Naive thymus-derived CD4-positive, alpha-beta T cell (primary cell): ENCODE measurements around the gene SMIM27. TPM values are rescaled to one million over a fixed set of nuclear protein-coding genes. Genes with fewer than 3 reads are reported as not detected.

Experiments
- ATAC-seq: fragments of 150-1000 bp; cut with Tn5 transposase; 2 replicates; pipeline ENCODE4 v1.10.0; 2021; ENCODE audit warnings: mild to moderate bottlenecking, moderate library complexity
- CTCF ChIA-PET: fragments of 350-600 bp; sonication (Branson Sonifier 250); formaldehyde crosslinking; loops from one replicate; lab custom pipeline; 2021; ENCODE audit warnings: antibody characterized with exemption; lab: Charles Lee
- POLR2A ChIA-PET: fragments of 350-600 bp; sonication (Branson Sonifier 250); formaldehyde crosslinking; loops from one replicate; lab custom pipeline; 2021; ENCODE audit warnings: antibody characterized with exemption, inconsistent platforms; lab: Charles Lee
- DNase-seq, 9 donors: peaks; one replicate each; pipeline versions ENCODE4 v3.0.0 to v3.0.0-alpha.2; 2020 to 2022; ENCODE audit warnings: mixed read lengths in 1 of 9
- H3K27ac ChIP-seq: one replicate; pipeline ENCODE4 v1.7.0; 2013; ENCODE audit warnings: mild to moderate bottlenecking, low read depth, low read length, moderate library complexity
- H3K27me3 ChIP-seq, 2 donors: one replicate each; pipeline ENCODE4 v1.7.0; 2013; ENCODE audit warnings: low read length in 2 of 2, mild to moderate bottlenecking in 2 of 2, moderate library complexity in 2 of 2; ENCODE audit not compliant: control insufficient read depth in 2 of 2, insufficient read depth in 2 of 2
- H3K36me3 ChIP-seq, 3 experiments: 1 replicate in 2 of 3; 2 replicates in 1 of 3; pipeline ENCODE4 v1.7.0; 2013; ENCODE audit warnings: low read length in 3 of 3, mild to moderate bottlenecking in 3 of 3, moderate library complexity in 1 of 3; ENCODE audit not compliant: insufficient read depth in 3 of 3, control insufficient read depth in 2 of 3
- H3K4me1 ChIP-seq, 2 donors: one replicate each; pipeline ENCODE4 v1.7.0; 2013; ENCODE audit warnings: low read length in 2 of 2, mild to moderate bottlenecking in 2 of 2, moderate library complexity in 1 of 2; ENCODE audit not compliant: control insufficient read depth in 2 of 2, insufficient read depth in 2 of 2
- H3K4me3 ChIP-seq: 2 replicates; pipeline ENCODE4 v1.7.0; 2013; ENCODE audit warnings: mild to moderate bottlenecking, low read length
- H3K9me3 ChIP-seq, 3 experiments: 1 replicate in 2 of 3; 2 replicates in 1 of 3; pipeline ENCODE4 v1.7.0; 2013; ENCODE audit warnings: low read length in 3 of 3; ENCODE audit not compliant: control insufficient read depth in 2 of 3
- H3K27ac Mint-ChIP-seq, 9 donors: one replicate each; pipeline ENCODE4 v1.8.0; 2020 to 2022; ENCODE audit warnings: mixed read lengths in 9 of 9, mild to moderate bottlenecking in 8 of 9, moderate library complexity in 5 of 9, inconsistent platforms in 2 of 9
- H3K27me3 Mint-ChIP-seq, 5 donors: one replicate each; pipeline ENCODE4 v1.8.0; 2021 to 2022; ENCODE audit warnings: mixed read lengths in 5 of 5, mild to moderate bottlenecking in 1 of 5
- H3K36me3 Mint-ChIP-seq, 5 donors: one replicate each; pipeline ENCODE4 v1.8.0; 2020 to 2022; ENCODE audit warnings: mixed read lengths in 5 of 5, mild to moderate bottlenecking in 3 of 5, inconsistent platforms in 1 of 5
- H3K4me1 Mint-ChIP-seq, 7 donors: one replicate each; pipeline ENCODE4 v1.8.0; 2020 to 2022; ENCODE audit warnings: mixed read lengths in 7 of 7, mild to moderate bottlenecking in 3 of 7, inconsistent platforms in 1 of 7
- H3K4me3 Mint-ChIP-seq, 10 donors: one replicate each; pipeline ENCODE4 v1.8.0; 2020 to 2022; ENCODE audit warnings: mild to moderate bottlenecking in 10 of 10, mixed read lengths in 10 of 10, moderate library complexity in 6 of 10, inconsistent platforms in 2 of 10
- H3K9me3 Mint-ChIP-seq, 11 donors: one replicate each; pipeline ENCODE4 v1.8.0; 2020 to 2022; ENCODE audit warnings: mixed read lengths in 11 of 11, mild to moderate bottlenecking in 4 of 11, inconsistent platforms in 1 of 11, moderate library complexity in 1 of 11
- intact Hi-C, 2 donors: fragments of 100-400 bp; cut with micrococcal nuclease; formaldehyde crosslinking; loops; one replicate each; pipeline ENCODE4 v1.15.1; 2023
- polyA plus RNA-seq, 2 donors: library from polyadenylated mRNA; unstranded; fragments of 300-500 nt; fragmentation: Illumina TruSeq; gene quantifications; one replicate each; pipeline ENCODE4 v1.2.3, GENCODE V29; 2021
- total RNA-seq, 6 experiments: library from RNA in 5 of 6; stranded (reverse) in 5 of 6; gene quantifications; 1 replicate in 5 of 6; 2 replicates in 1 of 6; pipeline ENCODE4 v1.2.3 and lab custom pipeline; 2021 to 2026

Gene SMIM27, protein sequence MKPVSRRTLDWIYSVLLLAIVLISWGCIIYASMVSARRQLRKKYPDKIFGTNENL
- total RNA-seq (10 to 100 TPM; 15.1 to 38.5 (median 25.7) TPM), polyA plus RNA-seq (100 to 1,000 TPM in 1 of 2 donors, 10 to 100 TPM in 1; 41.3 to 108 TPM), total RNA-seq (lab: John Stamatoyannopoulos, UW) (4.4 reads per million, percentile 22 among the genes with 10 or more reads in this experiment)

DNA sequence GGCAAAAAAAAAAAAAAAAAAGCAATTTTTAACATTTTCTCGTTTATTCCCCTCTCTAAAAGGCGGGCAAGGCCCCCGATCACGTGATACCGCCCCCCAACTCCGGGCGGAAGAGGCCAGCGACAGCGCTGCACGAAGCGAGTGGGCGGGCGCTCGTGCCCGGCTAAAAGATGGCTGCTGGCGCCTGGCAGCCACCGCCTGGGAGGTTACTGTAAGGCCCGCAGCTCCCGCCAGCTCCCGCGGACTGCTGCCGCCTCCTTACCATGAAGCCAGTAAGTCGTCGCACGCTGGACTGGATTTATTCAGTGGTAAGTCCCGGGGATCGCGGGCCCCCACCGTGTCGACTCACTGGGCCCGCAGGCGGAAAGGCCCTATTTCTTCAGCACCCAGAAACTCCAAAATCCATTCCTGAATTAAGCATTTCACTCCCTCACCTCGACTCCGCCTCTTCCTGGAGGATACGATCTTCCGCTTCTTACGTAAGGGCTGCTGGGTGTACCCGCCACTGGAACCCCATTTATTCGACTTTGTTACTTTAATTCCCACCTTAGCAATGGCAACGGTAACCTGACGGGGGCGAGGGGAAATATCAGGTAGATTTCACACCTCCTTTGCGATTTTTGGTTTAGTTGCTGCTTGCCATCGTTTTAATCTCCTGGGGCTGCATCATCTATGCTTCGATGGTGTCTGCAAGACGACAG is at the start of gene SMIM27, which contains the start of gene TOPORS:
Gene SMIM27 (plus strand): TSS at position 156 of the 701 bp plus-strand sequence. CDS start 108 bp downstream, at position 264.
Gene TOPORS (minus strand): TSS at position 415 of the 701 bp plus-strand sequence. CDS start 150 bp downstream, at position 265.
- H3K4me3 Mint-ChIP-seq: peak within 1 kb of the TSS; percentile 92 to 100 (median 99)

DNA sequence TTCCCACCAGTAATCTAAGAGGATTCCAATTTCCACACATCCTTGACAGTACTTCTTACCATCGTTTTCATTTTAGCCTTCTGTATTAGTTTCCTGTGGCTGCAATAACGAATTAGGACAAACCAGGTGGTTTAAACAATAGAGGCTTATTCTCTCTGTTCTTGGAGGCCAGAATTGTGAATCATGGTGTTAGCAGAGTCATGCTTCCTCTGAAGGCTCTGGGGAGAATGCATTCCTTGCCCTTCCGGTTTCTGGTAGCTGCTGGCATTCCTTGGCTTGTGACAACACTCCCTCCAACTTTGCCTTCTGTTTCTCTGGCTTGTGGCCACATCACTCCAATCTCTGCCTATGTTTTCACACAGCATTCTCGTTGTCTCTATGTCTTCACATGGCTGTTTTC is 49.7 kb upstream of the SMIM27 start:
- ATAC-seq (no peak), DNase-seq (no peak)
- POLR2A ChIA-PET: interaction anchor here (1.0 to 1.6 kb wide), 2 partner anchors 23 to 118 kb away, joined by 3 to 7 read pairs; partner anchors contain the start of gene ACO1
- Histone ChIP-seq H3K27ac (no peak overlapping the region), H3K4me3 (no peak overlapping the region), H3K36me3 (peaks cover 6 to 29% (median 12%) of the 10 kb centered on the region in 3 experiments), H3K4me1 (peaks cover 0 to 3% of the 10 kb centered on the region in 2 donors), H3K9me3 (no peaks in the 10 kb centered on the region), H3K27me3 (no peaks in the 10 kb centered on the region)
- Mint-ChIP-seq H3K36me3 (peaks cover 5 to 31% (median 20%) of the 10 kb centered on the region in 5 donors), H3K27ac (peak overlapping the region in 4 of 9 donors; percentile 23 to 81 (median 47)), H3K9me3 (no peaks in the 10 kb centered on the region), H3K4me1 (peaks cover 0 to 24% (median 11%) of the 10 kb centered on the region in 7 donors), H3K27me3 (no peaks in the 10 kb centered on the region), H3K4me3 (no peak overlapping the region)
- intact Hi-C loops: no loop called here
- CTCF ChIA-PET: interaction anchor here (1.0 kb wide), 1 partner anchor 123 kb away, joined by 3 read pairs; no protein-coding TSS in a partner anchor

More for the DNA sequence above, at the start of gene SMIM27, which contains the start of gene TOPORS:
- Mint-ChIP-seq H3K36me3 (peaks cover 0 to 11% (median 0%) of the 10 kb centered on the region in 5 donors), H3K27me3 (no peaks in the 10 kb centered on the region), H3K9me3 (no peaks in the 10 kb centered on the region), H3K4me1 (peaks cover 29 to 66% (median 52%) of the 10 kb centered on the region in 7 donors), H3K27ac (peak within 1 kb of the TSS; percentile 96 to 100 (median 98))
- H3K27ac ChIP-seq: peak within 1 kb of the TSS; percentile 97
- H3K4me3 ChIP-seq: peak within 1 kb of the TSS; percentile 93
- intact Hi-C loops: loop anchor here (1.0 to 10.0 kb wide), 10 partner anchors 20 to 1905 kb away; partner anchors contain the start of genes DNAJA1 (in 2 of the 2), B4GALT1 (in 1 of the 2), DNAI1 (in 1 of the 2) and FAM219A (in 1 of the 2)
- no peaks in the 10 kb centered on the region for H3K9me3 ChIP-seq
- ATAC-seq: peak; percentile 77
- H3K4me1 ChIP-seq: peaks cover 13 to 20% of the 10 kb centered on the region in 2 donors
- H3K36me3 ChIP-seq: no peaks in the 10 kb centered on the region
- peak; percentile 81 to 93 (median 88) for DNase-seq
- ChIA-PET CTCF (interaction anchor here (1.2 to 7.3 kb wide), 3 partner anchors 21 to 173 kb away, joined by 3 to 48 read pairs (median 8); partner anchors contain the start of gene NDUFB6), POLR2A (interaction anchor here (0.6 to 5.3 kb wide), 8 partner anchors 13 to 211 kb away, joined by 3 to 50 read pairs (median 8); partner anchors contain the start of genes ACO1 and RIGI)
- no peaks in the 10 kb centered on the region for H3K27me3 ChIP-seq

DNA sequence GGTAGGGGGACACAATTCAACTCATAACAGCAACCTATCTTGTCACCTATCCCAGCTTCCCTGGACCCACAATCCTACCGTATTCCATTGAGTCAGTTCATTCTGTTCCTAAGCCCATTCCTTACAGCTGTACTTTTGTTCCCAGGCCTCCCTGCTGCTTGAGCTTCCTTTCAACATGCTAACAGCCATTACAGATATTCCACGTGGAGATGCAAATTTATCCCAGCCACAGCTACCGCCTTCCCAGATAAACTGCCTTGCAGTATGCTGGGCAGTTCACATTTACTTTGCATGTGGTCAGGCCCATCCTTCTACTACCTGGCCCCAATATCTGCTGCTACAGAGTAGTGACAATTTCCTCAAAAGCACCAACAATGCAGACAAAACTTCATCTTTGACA is 49.1 kb upstream of the SMIM27 start:
- Histone ChIP-seq H3K36me3 (peaks cover 6 to 26% (median 12%) of the 10 kb centered on the region in 3 experiments), H3K4me3 (no peak overlapping the region), H3K27ac (no peak overlapping the region), H3K9me3 (no peaks in the 10 kb centered on the region), H3K4me1 (peaks cover 0 to 3% of the 10 kb centered on the region in 2 donors), H3K27me3 (no peaks in the 10 kb centered on the region)
- peak overlapping the region in 3 of 9 donors; percentile 61 to 81 (median 74) for H3K27ac Mint-ChIP-seq
- intact Hi-C loops: no loop called here
- peaks cover 0 to 27% (median 11%) of the 10 kb centered on the region in 7 donors for H3K4me1 Mint-ChIP-seq
- H3K27me3 Mint-ChIP-seq: no peaks in the 10 kb centered on the region
- peaks cover 5 to 29% (median 18%) of the 10 kb centered on the region in 5 donors for H3K36me3 Mint-ChIP-seq
- ChIA-PET CTCF (interaction anchor here (1.0 kb wide), 1 partner anchor 124 kb away, joined by 3 read pairs; no protein-coding TSS in a partner anchor), POLR2A (interaction anchor here (1.0 to 1.6 kb wide), 2 partner anchors 22 to 119 kb away, joined by 3 to 7 read pairs; partner anchors contain the start of gene ACO1)
- H3K4me3 Mint-ChIP-seq: no peak overlapping the region
- no peak for ATAC-seq
- no peaks in the 10 kb centered on the region for H3K9me3 Mint-ChIP-seq
- DNase-seq: no peak

DNA sequence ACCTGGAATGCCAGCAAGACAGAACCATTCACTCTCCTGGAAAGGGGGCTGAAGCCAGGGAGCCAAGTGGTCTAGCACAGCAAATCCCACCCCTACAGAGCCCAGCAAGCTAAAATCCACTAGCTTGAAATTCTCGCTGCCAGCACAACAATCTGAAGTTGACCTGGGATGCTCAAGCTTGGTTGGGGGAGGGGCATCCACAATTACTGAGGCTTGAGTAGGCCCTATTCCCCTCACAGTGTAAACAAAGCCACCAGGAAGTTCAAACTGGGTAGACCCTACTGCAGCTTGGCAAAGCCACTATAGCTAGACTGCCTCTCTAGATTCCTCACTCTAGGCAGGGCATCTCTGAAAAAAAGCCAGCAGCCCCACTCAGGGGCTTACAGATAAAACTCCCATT is 43.4 kb upstream of the SMIM27 start:
- no peak for ATAC-seq
- Mint-ChIP-seq H3K4me1 (peaks cover 28 to 67% (median 46%) of the 10 kb centered on the region in 7 donors), H3K27ac (peak overlapping the region in 1 of 9 donors; percentile 67), H3K9me3 (peaks cover 0 to 5% (median 0%) of the 10 kb centered on the region in 11 donors), H3K4me3 (no peak overlapping the region), H3K36me3 (peaks cover 4 to 25% (median 14%) of the 10 kb centered on the region in 5 donors), H3K27me3 (no peaks in the 10 kb centered on the region)
- Histone ChIP-seq H3K4me1 (peaks cover 0 to 3% of the 10 kb centered on the region in 2 donors), H3K36me3 (no peaks in the 10 kb centered on the region), H3K4me3 (no peak overlapping the region), H3K9me3 (no peaks in the 10 kb centered on the region), H3K27ac (no peak overlapping the region), H3K27me3 (no peaks in the 10 kb centered on the region)
- intact Hi-C loops: no loop called here
- ChIA-PET CTCF (interaction anchor here (1.6 to 1.8 kb wide), 3 partner anchors 17 to 130 kb away, joined by 3 to 6 read pairs (median 5); partner anchors contain the start of gene RIGI), POLR2A (interaction anchor here (0.6 kb wide), 1 partner anchor 541 kb away, joined by 3 read pairs; no protein-coding TSS in a partner anchor)
- no peak for DNase-seq

DNA sequence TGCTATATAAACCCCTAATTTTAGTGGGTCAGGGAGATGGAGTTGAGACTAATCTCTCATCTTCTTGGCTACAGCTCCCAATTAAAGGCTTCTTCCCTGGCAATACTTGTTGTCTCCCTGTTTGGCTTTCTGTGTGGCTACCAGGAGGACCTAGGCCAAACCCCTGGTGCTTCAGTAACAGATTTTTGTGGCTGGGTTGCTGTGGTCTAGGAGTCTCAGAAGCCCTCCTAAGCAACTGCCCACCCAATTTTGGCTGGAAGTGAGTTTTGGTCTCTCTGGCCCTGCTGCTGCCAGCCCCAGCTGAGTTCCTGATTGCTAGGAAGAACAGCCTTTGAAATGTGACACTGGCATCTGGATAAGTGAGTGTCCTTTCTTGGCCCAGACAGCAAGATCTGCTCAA is 35.9 kb upstream of the SMIM27 start:
- Histone ChIP-seq H3K36me3 (peaks cover 0 to 5% (median 0%) of the 10 kb centered on the region in 3 experiments), H3K27me3 (no peaks in the 10 kb centered on the region), H3K9me3 (no peaks in the 10 kb centered on the region), H3K4me3 (no peak overlapping the region), H3K4me1 (no peaks in the 10 kb centered on the region), H3K27ac (no peak overlapping the region)
- H3K27me3 Mint-ChIP-seq: no peaks in the 10 kb centered on the region
- ChIA-PET POLR2A (no interaction called here), CTCF (no interaction called here)
- H3K4me1 Mint-ChIP-seq: peaks cover 34 to 59% (median 44%) of the 10 kb centered on the region in 7 donors
- peak overlapping the region in 1 of 9 donors; percentile 9 for H3K27ac Mint-ChIP-seq
- DNase-seq: no peak
- peaks cover 14 to 61% (median 55%) of the 10 kb centered on the region in 5 donors for H3K36me3 Mint-ChIP-seq
- no peak overlapping the region for H3K4me3 Mint-ChIP-seq
- H3K9me3 Mint-ChIP-seq: peaks cover 0 to 28% (median 5%) of the 10 kb centered on the region in 11 donors
- intact Hi-C loops: no loop called here
- ATAC-seq: no peak

DNA sequence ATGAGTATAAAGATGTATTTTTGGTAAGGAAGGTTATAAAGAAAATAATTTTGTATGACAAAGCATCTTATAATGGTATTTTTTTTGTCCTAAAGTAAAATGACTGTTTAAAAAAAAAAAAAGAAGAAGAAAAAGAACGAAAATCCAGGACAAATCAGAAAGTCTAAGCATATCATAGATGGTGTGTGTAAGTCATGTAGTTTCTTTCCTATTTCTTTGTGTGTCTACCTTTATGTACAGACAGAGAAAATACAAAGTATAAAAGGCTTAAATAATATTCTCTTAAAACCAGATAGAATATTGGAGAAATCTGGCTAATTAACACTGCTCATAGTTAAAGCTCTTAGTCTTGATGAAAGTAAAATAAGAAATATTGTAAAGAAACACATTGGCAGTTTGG is 33.9 kb upstream of the SMIM27 start:
- Mint-ChIP-seq H3K27me3 (no peaks in the 10 kb centered on the region), H3K4me1 (peaks cover 29 to 58% (median 43%) of the 10 kb centered on the region in 7 donors), H3K9me3 (peaks cover 0 to 30% (median 5%) of the 10 kb centered on the region in 11 donors), H3K27ac (no peak overlapping the region), H3K4me3 (no peak overlapping the region), H3K36me3 (peaks cover 16 to 74% (median 69%) of the 10 kb centered on the region in 5 donors)
- peaks cover 0 to 5% (median 0%) of the 10 kb centered on the region in 3 experiments for H3K36me3 ChIP-seq
- CTCF ChIA-PET: no interaction called here
- H3K4me3 ChIP-seq: no peak overlapping the region
- POLR2A ChIA-PET: no interaction called here
- ATAC-seq: no peak
- H3K27ac ChIP-seq: no peak overlapping the region
- H3K27me3 ChIP-seq: no peaks in the 10 kb centered on the region
- H3K4me1 ChIP-seq: peaks cover 3 to 5% of the 10 kb centered on the region in 2 donors
- intact Hi-C loops: no loop called here
- DNase-seq: no peak
- no peaks in the 10 kb centered on the region for H3K9me3 ChIP-seq
